Caco-2 (cell line): Measurements from ENCODE around the gene CHAC1. TPM values are rescaled to one million over a fixed set of nuclear protein-coding genes. Genes with fewer than 3 reads are reported as not detected.

Experiments
- BruUV-seq: library from RNA; stranded (reverse); fragments of 400-500 nt; replicated peaks from 2 replicates; lab custom pipeline; 2021; lab: Mats Ljungman, UMichigan
- CTCF ChIA-PET: fragments of 300-600 bp; sonication (Branson Sonifier 250); formaldehyde crosslinking; loops from one replicate; lab custom pipeline; 2022; ENCODE audit warnings: antibody characterized with exemption; lab: Charles Lee
- POLR2A ChIA-PET: fragments of 300-600 bp; sonication (Branson Sonifier 250); formaldehyde crosslinking; loops from one replicate; lab custom pipeline; 2022; ENCODE audit warnings: antibody characterized with exemption; lab: Charles Lee
- DNase-seq, 2 experiments: peaks; one replicate each; pipeline versions ENCODE4 v3.0.0 to v3.0.0-alpha.2; 2020 to 2022
- H3K27me3 ChIP-seq: replicated peaks from 2 replicates; pipeline ENCODE4 v1.6.0; 2011; ENCODE audit warnings: low read length; ENCODE audit not compliant: control insufficient read depth, insufficient read depth
- H3K36me3 ChIP-seq: 2 replicates; pipeline ENCODE4 v1.5.1; 2011; ENCODE audit warnings: low read length; ENCODE audit not compliant: control insufficient read depth, insufficient read depth
- H3K4me1 ChIP-seq: fragments of 250-450 bp; sonication (Bioruptor Pico); 2 replicates; pipeline ENCODE4 v1.5.1; 2020; ENCODE audit warnings: mild to moderate bottlenecking
- H3K4me3 ChIP-seq: 2 replicates; pipeline ENCODE4 v1.5.1; 2011; ENCODE audit warnings: low read depth, mild to moderate bottlenecking, control low read depth, low read length
- H3K9me3 ChIP-seq: fragments of 250-450 bp; sonication (Bioruptor Pico); 2 replicates; pipeline ENCODE4 v1.5.1; 2020; ENCODE audit warnings: mild to moderate bottlenecking, moderate library complexity
- H3K27ac Mint-ChIP-seq: one replicate; pipeline ENCODE4 v1.8.0; 2022; ENCODE audit warnings: mixed read lengths; ENCODE audit not compliant: unreplicated experiment
- H3K27me3 Mint-ChIP-seq: one replicate; pipeline ENCODE4 v1.8.0; 2022; ENCODE audit warnings: mixed read lengths; ENCODE audit not compliant: insufficient read depth, unreplicated experiment
- H3K36me3 Mint-ChIP-seq: one replicate; pipeline ENCODE4 v1.8.0; 2022; ENCODE audit warnings: mild to moderate bottlenecking, mixed read lengths; ENCODE audit not compliant: insufficient read depth, unreplicated experiment
- H3K4me1 Mint-ChIP-seq: one replicate; pipeline ENCODE4 v1.8.0; 2022; ENCODE audit warnings: low read depth, mixed read lengths; ENCODE audit not compliant: unreplicated experiment
- H3K4me3 Mint-ChIP-seq: one replicate; pipeline ENCODE4 v1.8.0; 2022; ENCODE audit warnings: mild to moderate bottlenecking, moderate library complexity, mixed read lengths; ENCODE audit not compliant: unreplicated experiment
- H3K9me3 Mint-ChIP-seq: one replicate; pipeline ENCODE4 v1.8.0; 2022; ENCODE audit warnings: mixed read lengths; ENCODE audit not compliant: unreplicated experiment
- intact Hi-C: fragments of 100-400 bp; cut with micrococcal nuclease; formaldehyde crosslinking; loops from one replicate; pipeline ENCODE4 v1.10.0; 2022; ENCODE audit not compliant: unreplicated experiment
- total RNA-seq: library from RNA; stranded (reverse); gene quantifications from 2 replicates; pipeline ENCODE4 v1.2.3, GENCODE V29; 2022
- TF ChIP-seq, protein P1 (sequence below), 2 experiments: fragments of 200-600 bp in 1 of 2; IDR thresholded peaks; 1 replicate in 1 of 2; 2 replicates in 1 of 2; pipeline versions ENCODE4 v1.5.1 to v1.8.0; 2011 to 2022; ENCODE audit warnings: antibody characterized with exemption in 1 of 2, control low read depth in 1 of 2, inconsistent platforms in 1 of 2, low read depth in 1 of 2, low read length in 1 of 2, mild to moderate bottlenecking in 1 of 2, moderate library complexity in 1 of 2; ENCODE audit not compliant: insufficient read depth in 1 of 2, severe bottlenecking in 1 of 2, unreplicated experiment in 1 of 2

The CHAC1 gene
- total RNA-seq, 1 experiment from 2014 or later = 55.8 TPM

DNA sequence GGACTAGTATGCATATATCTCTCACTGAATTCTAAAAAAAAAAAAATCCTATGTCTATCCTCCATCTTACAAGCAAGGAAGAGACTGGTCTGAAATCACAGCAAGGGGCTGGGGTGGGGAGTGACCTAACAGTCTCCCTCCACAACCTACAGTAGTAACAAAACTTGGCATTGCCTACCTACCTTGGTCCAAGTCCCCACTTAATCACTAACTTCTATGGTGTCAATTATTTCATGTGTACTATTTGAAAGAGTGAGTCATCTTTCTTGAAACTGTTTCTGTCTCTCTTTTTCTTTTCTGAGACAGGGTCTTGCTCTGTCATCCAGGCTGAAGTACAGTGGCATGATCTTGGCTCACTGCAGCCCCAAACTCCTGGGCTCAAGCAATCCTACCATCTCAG, 36.8 kb downstream of the CHAC1 start:
- no peaks in the 10 kb centered on the region for H3K4me1 ChIP-seq
- Mint-ChIP-seq H3K4me3 (no peak overlapping the region), H3K9me3 (no peaks in the 10 kb centered on the region), H3K36me3 (peaks cover 69% of the 10 kb centered on the region), H3K27ac (no peak overlapping the region), H3K27me3 (no peaks in the 10 kb centered on the region), H3K4me1 (no peaks in the 10 kb centered on the region)
- TF ChIP-seq, protein P1, sequence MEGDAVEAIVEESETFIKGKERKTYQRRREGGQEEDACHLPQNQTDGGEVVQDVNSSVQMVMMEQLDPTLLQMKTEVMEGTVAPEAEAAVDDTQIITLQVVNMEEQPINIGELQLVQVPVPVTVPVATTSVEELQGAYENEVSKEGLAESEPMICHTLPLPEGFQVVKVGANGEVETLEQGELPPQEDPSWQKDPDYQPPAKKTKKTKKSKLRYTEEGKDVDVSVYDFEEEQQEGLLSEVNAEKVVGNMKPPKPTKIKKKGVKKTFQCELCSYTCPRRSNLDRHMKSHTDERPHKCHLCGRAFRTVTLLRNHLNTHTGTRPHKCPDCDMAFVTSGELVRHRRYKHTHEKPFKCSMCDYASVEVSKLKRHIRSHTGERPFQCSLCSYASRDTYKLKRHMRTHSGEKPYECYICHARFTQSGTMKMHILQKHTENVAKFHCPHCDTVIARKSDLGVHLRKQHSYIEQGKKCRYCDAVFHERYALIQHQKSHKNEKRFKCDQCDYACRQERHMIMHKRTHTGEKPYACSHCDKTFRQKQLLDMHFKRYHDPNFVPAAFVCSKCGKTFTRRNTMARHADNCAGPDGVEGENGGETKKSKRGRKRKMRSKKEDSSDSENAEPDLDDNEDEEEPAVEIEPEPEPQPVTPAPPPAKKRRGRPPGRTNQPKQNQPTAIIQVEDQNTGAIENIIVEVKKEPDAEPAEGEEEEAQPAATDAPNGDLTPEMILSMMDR (IDR thresholded peaks at IDR 0.05; ENCODE audit: insufficient read depth in 1 of 2, low read depth in 1 of 2, low read length in 1 of 2, severe bottlenecking in 1 of 2, unreplicated experiment in 1 of 2) = no peak
- ChIA-PET POLR2A (no interaction called here), CTCF (no interaction called here)
- DNase-seq = no peak
- intact Hi-C loops = no loop called here
- H3K9me3 ChIP-seq = no peaks in the 10 kb centered on the region
- H3K27me3 ChIP-seq = no peaks in the 10 kb centered on the region
- no TSS peak for BruUV-seq
- H3K4me3 ChIP-seq = no peak overlapping the region
- H3K36me3 ChIP-seq = no peaks in the 10 kb centered on the region

DNA sequence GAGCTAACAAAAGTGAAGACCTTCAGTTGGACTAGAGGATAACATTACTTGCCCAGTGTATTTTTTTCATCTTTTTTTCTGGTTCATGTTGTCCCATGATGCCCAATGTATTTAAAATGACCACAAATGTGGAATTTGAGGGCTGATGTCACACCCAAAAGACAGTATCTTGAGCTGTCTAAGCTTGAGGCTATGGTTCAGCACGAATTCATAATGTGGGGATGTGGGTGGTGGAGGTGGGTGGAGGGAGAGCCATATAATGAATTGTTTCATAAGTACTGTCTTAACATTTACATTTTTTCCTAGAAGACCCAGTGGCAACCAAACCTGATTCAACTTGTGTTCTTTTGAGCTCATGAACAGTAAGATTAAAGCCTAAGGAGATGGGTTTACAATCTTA, 37.5 kb downstream of the CHAC1 start:
- intact Hi-C loops = no loop called here
- Mint-ChIP-seq H3K36me3 (peaks cover 69% of the 10 kb centered on the region), H3K4me3 (no peak overlapping the region), H3K4me1 (no peaks in the 10 kb centered on the region), H3K9me3 (no peaks in the 10 kb centered on the region), H3K27ac (no peak overlapping the region), H3K27me3 (no peaks in the 10 kb centered on the region)
- ChIA-PET POLR2A (no interaction called here), CTCF (interaction anchor here (0.6 kb wide), 1 partner anchor 25 kb away, joined by 4 read pairs; no protein-coding TSS in a partner anchor)
- no peaks in the 10 kb centered on the region for H3K9me3 ChIP-seq
- BruUV-seq = no TSS peak
- H3K27me3 ChIP-seq = no peaks in the 10 kb centered on the region
- no peaks in the 10 kb centered on the region for H3K36me3 ChIP-seq
- H3K4me1 ChIP-seq = no peaks in the 10 kb centered on the region
- TF ChIP-seq, protein P1 (IDR thresholded peaks at IDR 0.05; ENCODE audit: insufficient read depth in 1 of 2, low read depth in 1 of 2, low read length in 1 of 2, severe bottlenecking in 1 of 2, unreplicated experiment in 1 of 2) = no peak
- H3K4me3 ChIP-seq = no peak overlapping the region
- DNase-seq = no peak

DNA sequence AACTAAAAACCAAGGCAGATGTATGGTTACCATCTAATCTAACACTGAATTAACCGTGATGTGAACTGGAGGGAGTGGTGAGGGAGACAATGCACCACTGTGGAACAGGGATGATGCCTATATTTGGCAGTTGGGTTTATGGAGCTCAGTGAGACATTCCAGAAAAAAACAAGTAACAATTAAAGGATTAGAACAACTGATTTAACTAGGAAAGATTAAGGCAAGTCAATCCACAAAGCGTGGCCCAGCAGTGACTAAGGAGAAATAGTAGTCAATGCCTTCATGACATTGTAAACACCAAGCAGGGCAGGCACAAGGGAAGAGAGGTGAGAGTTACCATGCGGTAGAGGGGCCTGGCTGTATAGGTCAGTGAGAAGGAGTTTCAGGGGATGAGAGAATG, 38.1 kb downstream of the CHAC1 start:
- H3K9me3 Mint-ChIP-seq = no peaks in the 10 kb centered on the region
- Histone ChIP-seq H3K4me3 (no peak overlapping the region), H3K4me1 (no peaks in the 10 kb centered on the region), H3K9me3 (no peaks in the 10 kb centered on the region), H3K36me3 (no peaks in the 10 kb centered on the region), H3K27me3 (no peaks in the 10 kb centered on the region)
- no peak overlapping the region for H3K27ac Mint-ChIP-seq
- DNase-seq = no peak
- no peak overlapping the region for H3K4me3 Mint-ChIP-seq
- ChIA-PET CTCF (interaction anchor here (0.6 to 1.1 kb wide), 2 partner anchors 24 to 50 kb away, joined by 3 to 4 read pairs; no protein-coding TSS in a partner anchor), POLR2A (no interaction called here)
- TF ChIP-seq, protein P1 (IDR thresholded peaks at IDR 0.05; ENCODE audit: insufficient read depth in 1 of 2, low read depth in 1 of 2, low read length in 1 of 2, severe bottlenecking in 1 of 2, unreplicated experiment in 1 of 2) = no peak
- BruUV-seq = no TSS peak
- peaks cover 71% of the 10 kb centered on the region for H3K36me3 Mint-ChIP-seq
- no peaks in the 10 kb centered on the region for H3K27me3 Mint-ChIP-seq
- intact Hi-C loops = no loop called here
- no peaks in the 10 kb centered on the region for H3K4me1 Mint-ChIP-seq
